DLD1 (cell line): ENCODE results near the gene KCNS1.

ENCODE experiments used
- in situ Hi-C: cut with HindIII; loops from 2 replicates; pipeline ENCODE4 v1.10.0; 2017; ENCODE audit warnings: low sequenced_read_pairs

KCNS1 gene

GRCh38 chr20:45052698-45053429 lies 48.1 kb downstream of the KCNS1 start:
- in situ Hi-C loops = no loop called here

- in situ Hi-C loops = no loop called here
Observed at GRCh38 chr20:45051204-45052060, 49.5 kb downstream of the KCNS1 start.

- in situ Hi-C loops = no loop called here
Observed at GRCh38 chr20:45049904-45050471, 50.9 kb downstream of the KCNS1 start.

- in situ Hi-C loops = no loop called here
Observed at GRCh38 chr20:45049438-45049837, 51.5 kb downstream of the KCNS1 start.

GRCh38 chr20:45047581-45048119 lies 53.3 kb downstream of the KCNS1 start:
- in situ Hi-C loops = no loop called here

GRCh38 chr20:45044601-45045000 lies 56.3 kb downstream of the KCNS1 start:
- in situ Hi-C loops = no loop called here

- in situ Hi-C loops = no loop called here
Observed at GRCh38 chr20:45044084-45044573, 56.8 kb downstream of the KCNS1 start.

GRCh38 chr20:45042978-45043377 lies 57.9 kb downstream of the KCNS1 start:
- in situ Hi-C loops = no loop called here
